Spleen (tissue), 7 donors: ENCODE data around the gene GAGE13.

ENCODE experiments used
- POLR2A ChIP-seq, 3 donors: fragments of 450-650 bp; IDR thresholded peaks; one replicate each; pipeline ENCODE4 v1.5.1; 2017; ENCODE audit warnings: antibody characterized with exemption in 3 of 3, mild to moderate bottlenecking in 1 of 3
- POLR2AphosphoS5 ChIP-seq, 3 donors: sonication (generic); formaldehyde crosslinking; IDR thresholded peaks; one replicate each; pipeline ENCODE4 v1.5.1; 2017; ENCODE audit warnings: antibody characterized with exemption in 3 of 3
- TF ChIP-seq, protein P1 (sequence below), 11 experiments: fragments of 200-600 bp in 7 of 11; fragments of 450-650 bp in 4 of 11; sonication (generic) in 4 of 11; IDR thresholded peaks in 8 of 11; conservative IDR thresholded peaks in 3 of 11; 1 replicate in 7 of 11; 2 replicates in 4 of 11; pipeline versions ENCODE4 v1.4.0 to v1.8.0; 2016 to 2021; ENCODE audit warnings: antibody characterized with exemption in 11 of 11, inconsistent platforms in 4 of 11, mild to moderate bottlenecking in 1 of 11
- donor health status: DM: no; HTN: no; CAD: no; lungs with moderate emphysema.
- donor health status: DM: no; HTN: no; CAD: no.
- donor health status: DM: no; HTN: no; CAD: no.

DNA sequence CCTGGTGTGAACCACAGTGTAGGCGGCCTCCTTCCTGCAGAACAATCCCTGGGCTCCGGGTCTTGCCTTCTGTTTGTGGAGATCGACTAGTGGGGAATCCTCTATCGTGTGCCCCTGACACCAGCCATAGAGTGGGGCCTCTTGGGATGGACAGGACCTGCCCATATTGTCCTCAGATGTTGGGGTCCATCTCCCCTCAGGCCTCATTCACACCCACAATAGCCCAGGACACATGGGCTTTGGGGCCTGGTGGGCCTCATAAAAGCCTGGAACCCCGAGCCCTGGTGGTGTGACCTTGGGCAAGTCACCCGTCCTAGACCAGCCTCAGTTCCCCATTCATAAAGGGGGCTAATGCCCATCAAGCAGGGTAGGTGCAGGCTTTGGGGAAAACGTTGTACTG, 41.2 kb upstream of the GAGE13 start:
- TF ChIP-seq, protein P1, sequence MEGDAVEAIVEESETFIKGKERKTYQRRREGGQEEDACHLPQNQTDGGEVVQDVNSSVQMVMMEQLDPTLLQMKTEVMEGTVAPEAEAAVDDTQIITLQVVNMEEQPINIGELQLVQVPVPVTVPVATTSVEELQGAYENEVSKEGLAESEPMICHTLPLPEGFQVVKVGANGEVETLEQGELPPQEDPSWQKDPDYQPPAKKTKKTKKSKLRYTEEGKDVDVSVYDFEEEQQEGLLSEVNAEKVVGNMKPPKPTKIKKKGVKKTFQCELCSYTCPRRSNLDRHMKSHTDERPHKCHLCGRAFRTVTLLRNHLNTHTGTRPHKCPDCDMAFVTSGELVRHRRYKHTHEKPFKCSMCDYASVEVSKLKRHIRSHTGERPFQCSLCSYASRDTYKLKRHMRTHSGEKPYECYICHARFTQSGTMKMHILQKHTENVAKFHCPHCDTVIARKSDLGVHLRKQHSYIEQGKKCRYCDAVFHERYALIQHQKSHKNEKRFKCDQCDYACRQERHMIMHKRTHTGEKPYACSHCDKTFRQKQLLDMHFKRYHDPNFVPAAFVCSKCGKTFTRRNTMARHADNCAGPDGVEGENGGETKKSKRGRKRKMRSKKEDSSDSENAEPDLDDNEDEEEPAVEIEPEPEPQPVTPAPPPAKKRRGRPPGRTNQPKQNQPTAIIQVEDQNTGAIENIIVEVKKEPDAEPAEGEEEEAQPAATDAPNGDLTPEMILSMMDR (IDR thresholded peaks at IDR 0.05 in 8 of 11, conservative IDR thresholded peaks at IDR 0.05 in 3 of 11): no peak
- no peak for TF ChIP-seq POLR2AphosphoS5 (IDR thresholded peaks at IDR 0.05)
- TF ChIP-seq POLR2A (IDR thresholded peaks at IDR 0.05): no peak
